T-helper 17 cell (primary cell): ENCODE results near the gene CD83. TPM values are rescaled to one million over a fixed set of nuclear protein-coding genes. Genes with fewer than 3 reads are reported as not detected.

Source experiments
- ATAC-seq: fragments of 150-1000 bp; cut with Tn5 transposase; 2 replicates; pipeline ENCODE4 v1.10.0; 2021; ENCODE audit warnings: mild to moderate bottlenecking, moderate library complexity
- DNase-seq, 3 donors: peaks; one replicate each; pipeline versions ENCODE4 v3.0.0 to v3.0.0-alpha.2; 2020 to 2021
- H3K9me3 ChIP-seq: one replicate; pipeline ENCODE4 v1.7.0; 2013; ENCODE audit warnings: low read length, mild to moderate bottlenecking; ENCODE audit not compliant: control insufficient read depth, poor library complexity, severe bottlenecking
- H3K27ac Mint-ChIP-seq: one replicate; pipeline ENCODE4 v1.8.0; 2022; ENCODE audit warnings: mild to moderate bottlenecking, moderate library complexity, mixed read lengths
- H3K27me3 Mint-ChIP-seq: one replicate; pipeline ENCODE4 v1.8.0; 2022; ENCODE audit warnings: mixed read lengths
- H3K36me3 Mint-ChIP-seq: one replicate; pipeline ENCODE4 v1.8.0; 2022; ENCODE audit warnings: low read depth, mixed read lengths
- H3K4me1 Mint-ChIP-seq: one replicate; pipeline ENCODE4 v1.8.0; 2022; ENCODE audit warnings: mild to moderate bottlenecking, mixed read lengths
- H3K4me3 Mint-ChIP-seq: one replicate; pipeline ENCODE4 v1.8.0; 2022; ENCODE audit warnings: mild to moderate bottlenecking, moderate library complexity, mixed read lengths
- total RNA-seq, 4 donors: library from RNA in 2 of 4; stranded (reverse) in 2 of 4; gene quantifications; one replicate each; pipeline ENCODE4 v1.2.3 and lab custom pipeline; 2022 to 2026

The CD83 gene
- total RNA-seq, 2 donors from 2014 or later = 62.3 to 78.7 TPM

DNA sequence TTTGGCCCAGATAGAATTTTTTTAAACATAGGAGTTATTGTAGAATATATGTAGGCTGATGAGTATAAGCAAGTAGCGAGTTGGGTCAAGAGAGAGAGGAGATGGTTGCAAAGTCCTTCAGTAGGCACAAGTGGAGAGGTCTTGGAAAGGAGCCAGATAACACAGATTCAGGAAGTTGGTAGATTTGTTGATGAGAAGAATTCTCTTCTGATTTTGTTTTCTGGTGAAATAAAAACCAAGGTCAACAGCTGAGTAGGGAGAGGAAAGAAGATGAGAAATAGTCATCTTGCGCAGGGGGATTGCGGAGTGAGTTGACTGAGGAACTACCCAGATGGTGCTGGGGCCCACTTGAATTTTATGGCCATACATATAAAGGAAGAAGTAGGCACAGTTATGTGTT is 17.4 kb upstream of the CD83 start:
- Mint-ChIP-seq H3K4me1 (peaks cover 12% of the 10 kb centered on the region), H3K36me3 (peaks cover 2% of the 10 kb centered on the region), H3K27me3 (peaks cover 16% of the 10 kb centered on the region), H3K4me3 (no peak overlapping the region), H3K27ac (peak overlapping the region; percentile 67)
- ATAC-seq (no peak), DNase-seq (no peak)
- H3K9me3 ChIP-seq = no peaks in the 10 kb centered on the region

DNA sequence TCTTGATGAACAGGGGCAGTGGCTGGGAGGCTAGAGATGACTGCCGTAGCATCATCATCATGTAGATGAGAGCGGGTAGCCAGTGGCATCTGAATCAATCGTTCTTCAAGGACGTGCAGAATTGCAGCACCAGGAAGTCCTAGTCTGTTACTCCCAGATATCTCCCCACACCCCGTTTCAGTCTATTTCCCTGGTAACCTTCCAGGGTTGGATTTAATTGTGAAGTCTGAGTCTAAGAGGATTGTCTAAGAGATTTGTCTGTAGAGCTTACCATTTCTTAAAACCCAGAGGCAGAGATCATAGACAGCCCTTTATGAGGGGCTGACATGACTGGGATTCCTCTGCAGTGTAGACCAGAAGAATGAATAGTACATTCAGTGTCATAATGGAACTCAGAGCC is 16.6 kb upstream of the CD83 start:
- Mint-ChIP-seq H3K27me3 (peaks cover 20% of the 10 kb centered on the region), H3K27ac (no peak overlapping the region), H3K36me3 (peaks cover 2% of the 10 kb centered on the region), H3K4me3 (no peak overlapping the region), H3K4me1 (peaks cover 12% of the 10 kb centered on the region)
- no peaks in the 10 kb centered on the region for H3K9me3 ChIP-seq
- DNase-seq (no peak), ATAC-seq (no peak)

DNA sequence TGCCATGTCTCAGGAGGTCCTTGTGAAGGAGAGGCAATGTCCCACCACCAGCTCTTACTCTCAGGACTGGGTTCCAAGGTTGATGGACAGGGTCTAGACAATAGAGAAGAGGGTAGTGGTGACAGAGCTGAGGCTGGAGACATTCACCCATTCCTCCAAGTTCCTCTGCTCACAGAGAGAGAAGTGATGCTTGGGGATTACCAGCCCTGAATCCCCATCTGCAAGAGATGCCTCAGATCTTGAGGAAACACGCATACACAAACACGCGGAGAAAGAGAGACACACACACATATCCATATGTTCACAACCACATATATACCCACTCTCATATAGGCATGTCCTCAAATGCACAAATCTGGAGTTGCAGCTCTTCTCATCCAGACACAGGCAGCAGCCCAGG is 15.2 kb upstream of the CD83 start:
- peaks cover 21% of the 10 kb centered on the region for H3K27me3 Mint-ChIP-seq
- H3K27ac Mint-ChIP-seq = no peak overlapping the region
- H3K4me3 Mint-ChIP-seq = no peak overlapping the region
- H3K4me1 Mint-ChIP-seq = peaks cover 10% of the 10 kb centered on the region
- DNase-seq (no peak), ATAC-seq (no peak)
- H3K9me3 ChIP-seq = no peaks in the 10 kb centered on the region
- H3K36me3 Mint-ChIP-seq = peaks cover 2% of the 10 kb centered on the region

DNA sequence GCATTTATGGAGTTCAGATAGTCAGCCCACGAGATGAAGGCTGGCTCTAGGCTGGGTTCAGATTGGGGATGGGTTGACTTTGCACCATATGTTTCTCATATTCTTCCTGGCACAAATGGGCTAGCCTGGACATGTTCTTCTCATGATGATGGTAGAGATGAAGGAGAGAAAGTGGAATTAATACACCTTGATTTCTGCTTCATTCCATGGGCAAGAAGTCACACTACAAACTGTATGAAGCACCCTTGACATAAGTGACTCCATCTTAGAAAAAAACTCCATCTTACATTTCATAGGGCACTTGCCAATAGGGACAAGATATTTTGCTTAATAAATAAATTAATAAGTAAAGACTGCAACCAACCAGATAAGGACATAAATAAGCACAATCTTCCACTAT is 12.0 kb upstream of the CD83 start:
- H3K27me3 Mint-ChIP-seq = peaks cover 32% of the 10 kb centered on the region
- ATAC-seq = no peak

DNA sequence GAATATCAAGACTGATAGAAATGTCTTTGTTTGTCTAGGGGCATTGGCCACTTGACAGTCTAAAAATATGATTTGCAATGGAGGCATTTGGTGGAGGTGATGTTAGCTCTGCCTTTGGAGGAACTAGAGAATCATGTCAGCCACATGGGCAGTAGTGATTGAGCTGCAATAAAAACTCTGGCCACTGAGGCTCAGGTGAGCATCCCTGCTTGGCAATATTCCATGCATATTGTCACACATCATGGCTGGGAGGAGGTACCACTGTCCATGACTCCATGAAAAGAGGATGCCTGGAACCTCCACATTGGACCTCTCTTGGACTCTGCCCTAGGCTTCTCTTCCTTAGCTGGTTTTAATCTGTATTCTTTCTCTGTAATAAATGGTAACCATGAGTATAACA is 10.6 kb upstream of the CD83 start:
- ATAC-seq (no peak), DNase-seq (no peak)
- H3K27me3 Mint-ChIP-seq = peaks cover 33% of the 10 kb centered on the region
- H3K4me1 Mint-ChIP-seq = peaks cover 26% of the 10 kb centered on the region
- H3K4me3 Mint-ChIP-seq = no peak overlapping the region
- no peak overlapping the region for H3K27ac Mint-ChIP-seq
- H3K9me3 ChIP-seq = no peaks in the 10 kb centered on the region
- peaks cover 4% of the 10 kb centered on the region for H3K36me3 Mint-ChIP-seq

More for the DNA sequence above, 12.0 kb upstream of the CD83 start:
- H3K9me3 ChIP-seq = no peaks in the 10 kb centered on the region
- Mint-ChIP-seq H3K27ac (no peak overlapping the region), H3K4me1 (peaks cover 29% of the 10 kb centered on the region), H3K4me3 (no peak overlapping the region), H3K36me3 (peaks cover 4% of the 10 kb centered on the region)
- no peak for DNase-seq

GRCh38 chr6:14107711-14108494 is 9.7 kb upstream of the CD83 start:
- Mint-ChIP-seq H3K27ac (peak overlapping the region; percentile 84), H3K4me1 (peaks cover 29% of the 10 kb centered on the region), H3K36me3 (peaks cover 4% of the 10 kb centered on the region), H3K4me3 (no peak overlapping the region), H3K27me3 (peaks cover 32% of the 10 kb centered on the region)
- DNase-seq (no peak), ATAC-seq (no peak)
- H3K9me3 ChIP-seq = no peaks in the 10 kb centered on the region

DNA sequence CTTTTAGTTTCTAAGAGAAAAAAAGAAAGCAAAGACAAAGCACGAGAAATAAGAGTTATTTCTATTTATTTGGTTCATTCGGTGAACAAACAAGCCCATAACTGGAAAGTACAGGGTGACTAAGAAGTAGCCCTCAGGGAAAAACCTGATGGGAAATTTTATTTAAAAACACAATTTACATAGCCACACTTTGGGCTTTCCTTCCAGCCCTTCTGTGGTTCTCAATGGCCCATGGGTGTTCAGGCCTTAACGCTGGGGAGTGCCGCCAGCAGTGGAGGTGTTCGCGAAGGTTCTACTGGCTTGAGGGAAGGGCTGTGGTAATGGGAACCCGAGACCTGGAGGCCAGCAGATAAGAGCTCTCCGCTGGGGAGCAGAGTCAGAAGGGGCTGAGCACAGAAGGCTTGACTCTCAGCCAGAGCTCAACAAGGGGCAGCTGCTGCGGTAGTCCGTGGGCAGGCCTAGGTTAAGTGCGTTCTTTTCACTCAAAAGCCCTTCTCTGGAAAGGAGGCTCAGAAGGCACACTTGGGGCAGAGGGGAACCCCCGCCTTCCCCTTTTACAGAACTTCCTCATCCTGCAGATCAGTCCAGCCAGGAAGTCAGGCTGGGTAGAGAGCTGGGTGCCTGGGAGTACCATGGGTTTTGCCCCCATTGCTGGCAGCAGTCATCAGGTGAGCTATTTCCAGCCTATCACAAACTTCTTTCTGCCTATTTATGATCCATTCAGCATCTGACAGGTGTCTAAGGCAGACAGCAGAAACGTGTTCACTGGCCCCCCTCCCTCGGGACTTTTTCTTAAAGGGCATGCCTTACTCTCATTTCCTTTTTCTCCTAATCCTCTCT is 8.8 kb upstream of the CD83 start:
- H3K4me1 Mint-ChIP-seq = peaks cover 29% of the 10 kb centered on the region
- ATAC-seq (peak; percentile 82), DNase-seq (peak in 2 of 3 donors; percentile 12 to 18)
- no peaks in the 10 kb centered on the region for H3K9me3 ChIP-seq
- peak overlapping the region; percentile 74 for H3K4me3 Mint-ChIP-seq
- H3K36me3 Mint-ChIP-seq = peaks cover 3% of the 10 kb centered on the region
- peak overlapping the region; percentile 84 for H3K27ac Mint-ChIP-seq
- H3K27me3 Mint-ChIP-seq = peaks cover 26% of the 10 kb centered on the region

DNA sequence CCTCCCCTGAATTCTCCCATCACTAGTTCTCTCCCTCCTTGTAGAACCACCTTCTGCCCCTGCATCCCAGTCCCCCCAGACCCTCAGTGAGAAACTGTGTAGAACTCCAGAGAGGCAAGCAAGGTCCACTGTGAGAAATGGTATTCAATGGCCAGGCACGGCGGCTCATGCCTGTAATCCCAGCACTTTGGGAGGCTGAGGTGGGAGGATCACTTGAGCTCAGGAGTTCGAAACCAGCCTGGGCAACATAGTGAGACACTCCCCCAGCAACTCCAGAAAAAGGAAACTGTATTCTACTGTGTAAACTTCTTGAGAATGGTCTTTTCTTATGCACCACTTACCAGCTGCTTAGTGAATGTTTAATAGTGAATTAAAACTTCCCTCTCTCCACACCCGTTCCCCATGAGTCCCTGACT is 8.2 kb upstream of the CD83 start:
- ATAC-seq (peak; percentile 30), DNase-seq (no peak)
- H3K27me3 Mint-ChIP-seq = peaks cover 23% of the 10 kb centered on the region
- peaks cover 29% of the 10 kb centered on the region for H3K4me1 Mint-ChIP-seq
- H3K36me3 Mint-ChIP-seq = peaks cover 3% of the 10 kb centered on the region
- H3K27ac Mint-ChIP-seq = peak overlapping the region; percentile 84
- peak overlapping the region; percentile 74 for H3K4me3 Mint-ChIP-seq
- H3K9me3 ChIP-seq = no peaks in the 10 kb centered on the region

- peaks cover 16% of the 10 kb centered on the region for H3K27me3 Mint-ChIP-seq
- H3K27ac Mint-ChIP-seq = peak overlapping the region; percentile 84
- no peak for DNase-seq
- peaks cover 3% of the 10 kb centered on the region for H3K36me3 Mint-ChIP-seq
- peak; percentile 15 for ATAC-seq
- H3K4me3 Mint-ChIP-seq = peak overlapping the region; percentile 74
- no peaks in the 10 kb centered on the region for H3K9me3 ChIP-seq
- H3K4me1 Mint-ChIP-seq = peaks cover 29% of the 10 kb centered on the region
Measured at GRCh38 chr6:14110001-14110818, 7.4 kb upstream of the CD83 start.

- peaks cover 4% of the 10 kb centered on the region for H3K27me3 Mint-ChIP-seq
- no peak overlapping the region for H3K27ac Mint-ChIP-seq
- H3K4me3 Mint-ChIP-seq = no peak overlapping the region
- no peak for ATAC-seq
- no peaks in the 10 kb centered on the region for H3K36me3 Mint-ChIP-seq
- DNase-seq = no peak
- H3K9me3 ChIP-seq = peaks cover under 1% of the 10 kb centered on the region
- H3K4me1 Mint-ChIP-seq = peaks cover 32% of the 10 kb centered on the region
Measured at GRCh38 chr6:14113976-14114375, 3.6 kb upstream of the CD83 start.

- H3K36me3 Mint-ChIP-seq = no peaks in the 10 kb centered on the region
- H3K27ac Mint-ChIP-seq = peak overlapping the region; percentile 98
- peaks cover 29% of the 10 kb centered on the region for H3K4me1 Mint-ChIP-seq
- H3K4me3 Mint-ChIP-seq = peak overlapping the region; percentile 94
- peaks cover 6% of the 10 kb centered on the region for H3K9me3 ChIP-seq
- no peak for ATAC-seq
- no peak for DNase-seq
- no peaks in the 10 kb centered on the region for H3K27me3 Mint-ChIP-seq
Measured at GRCh38 chr6:14118091-14118439, 493 bp downstream of the CD83 start.

GRCh38 chr6:14118446-14118845 is 874 bp downstream of the CD83 start:
- Mint-ChIP-seq H3K36me3 (no peaks in the 10 kb centered on the region), H3K4me3 (peak overlapping the region; percentile 94), H3K27me3 (no peaks in the 10 kb centered on the region), H3K27ac (peak overlapping the region; percentile 98), H3K4me1 (peaks cover 31% of the 10 kb centered on the region)
- ATAC-seq (no peak), DNase-seq (no peak)
- H3K9me3 ChIP-seq = peaks cover 6% of the 10 kb centered on the region

DNA sequence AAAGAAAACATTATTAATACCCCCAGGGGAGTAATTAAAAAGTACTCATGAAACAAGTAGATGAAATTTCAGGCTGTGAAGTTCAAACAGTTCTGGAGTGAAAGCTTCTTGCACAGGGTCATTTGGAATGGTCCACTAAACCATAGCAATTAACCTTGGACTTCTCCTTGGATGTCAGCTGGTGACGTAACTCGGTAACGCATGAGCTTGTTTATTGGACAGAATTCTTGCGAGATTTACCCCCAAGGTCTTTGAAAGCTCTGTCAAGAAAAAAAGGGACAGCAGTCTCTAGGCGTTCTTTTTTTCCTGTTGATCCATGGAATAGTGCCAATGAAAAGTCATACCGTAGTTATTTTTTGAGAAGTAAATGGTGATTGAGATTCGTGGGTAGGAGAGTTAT is 2.2 kb downstream of the CD83 start:
- Mint-ChIP-seq H3K27me3 (no peaks in the 10 kb centered on the region), H3K4me3 (no peak overlapping the region), H3K36me3 (peaks cover 1% of the 10 kb centered on the region), H3K4me1 (peaks cover 38% of the 10 kb centered on the region), H3K27ac (peak overlapping the region; percentile 98)
- no peak for ATAC-seq
- H3K9me3 ChIP-seq = peaks cover 6% of the 10 kb centered on the region
- DNase-seq = no peak
